HepG2 (cell line): ENCODE data around the gene RILP. TPM values are rescaled to one million over a fixed set of nuclear protein-coding genes. Genes with fewer than 3 reads are reported as not detected.

ENCODE experiments used
- ADNP ChIP-seq: sonication (generic); formaldehyde crosslinking; IDR thresholded peaks from 2 replicates; pipeline ENCODE4 v1.4.0; 2020; ENCODE audit warnings: missing genetic modification reagents
- ATF3 ChIP-seq: sonication (generic); formaldehyde crosslinking; IDR thresholded peaks from 2 replicates; pipeline ENCODE4 v1.4.0; 2020; ENCODE audit warnings: missing genetic modification reagents
- CBX5 ChIP-seq: sonication (generic); formaldehyde crosslinking; IDR thresholded peaks from 2 replicates; pipeline ENCODE4 v1.4.0; 2020; ENCODE audit warnings: missing genetic modification reagents, borderline replicate concordance
- CSRNP2 ChIP-seq: sonication (generic); formaldehyde crosslinking; conservative IDR thresholded peaks from 2 replicates; pipeline ENCODE4 v1.8.0; 2022; ENCODE audit warnings: low read depth, missing genetic modification reagents
- GATA4 ChIP-seq: sonication (generic); IDR thresholded peaks from 2 replicates; pipeline ENCODE4 v1.6.1; 2016; ENCODE audit warnings: antibody characterized with exemption, low read depth, borderline replicate concordance
- GMEB2 ChIP-seq: IDR thresholded peaks from 2 replicates; pipeline ENCODE4 v1.6.1; 2016; ENCODE audit warnings: missing biosample characterization, missing genetic modification reagents, low read depth
- HIC2 ChIP-seq: sonication (generic); formaldehyde crosslinking; IDR thresholded peaks from 2 replicates; pipeline ENCODE4 v1.9.0; 2022; ENCODE audit warnings: low read depth, missing genetic modification reagents
- JUN ChIP-seq: sonication (generic); formaldehyde crosslinking; IDR thresholded peaks from 2 replicates; pipeline ENCODE4 v1.4.0; 2020; ENCODE audit warnings: mild to moderate bottlenecking, missing genetic modification reagents
- MIER2 ChIP-seq: IDR thresholded peaks from 2 replicates; pipeline ENCODE4 v1.6.1; 2016; ENCODE audit warnings: missing biosample characterization, missing genetic modification reagents
- NFE2 ChIP-seq: sonication (generic); formaldehyde crosslinking; IDR thresholded peaks from 2 replicates; pipeline ENCODE4 v1.4.0; 2020; ENCODE audit warnings: missing genetic modification reagents
- RBM22 ChIP-seq: fragments of 200-400 bp; formaldehyde crosslinking; optimal IDR thresholded peaks from 2 replicates; pipeline ENCODE3; 2017; ENCODE audit warnings: mild to moderate bottlenecking, low read length, moderate library complexity
- RFX5 ChIP-seq: IDR thresholded peaks from 2 replicates; pipeline ENCODE4 v1.6.1; 2011; ENCODE audit warnings: low read depth, low read length, improper control_type of control experiment
- RFXAP ChIP-seq: sonication (generic); formaldehyde crosslinking; IDR thresholded peaks from 2 replicates; pipeline ENCODE4 v1.4.0; 2020; ENCODE audit warnings: missing genetic modification reagents, borderline replicate concordance
- SNAPC2 ChIP-seq: sonication (generic); formaldehyde crosslinking; IDR thresholded peaks from 2 replicates; pipeline ENCODE4 v1.8.1; 2022; ENCODE audit warnings: mild to moderate bottlenecking, missing genetic modification reagents
- STAG1 ChIP-seq: sonication (generic); formaldehyde crosslinking; IDR thresholded peaks from 2 replicates; pipeline ENCODE4 v1.4.0; 2020; ENCODE audit warnings: missing genetic modification reagents
- XRCC5 ChIP-seq: fragments of 200-400 bp; formaldehyde crosslinking; optimal IDR thresholded peaks from 2 replicates; pipeline ENCODE3; 2017; ENCODE audit warnings: mild to moderate bottlenecking, low read length
- ZBTB26 ChIP-seq: IDR thresholded peaks from 2 replicates; pipeline ENCODE4 v1.6.1; 2016; ENCODE audit warnings: missing compliant biosample characterization, missing genetic modification reagents, borderline replicate concordance
- ZFAT ChIP-seq: sonication (generic); formaldehyde crosslinking; conservative IDR thresholded peaks from 2 replicates; pipeline ENCODE4 v1.8.1; 2023; ENCODE audit warnings: missing genetic modification reagents, inconsistent platforms
- ZNF224 ChIP-seq: sonication (generic); formaldehyde crosslinking; IDR thresholded peaks from 2 replicates; pipeline ENCODE4 v1.5.0; 2020; ENCODE audit warnings: mild to moderate bottlenecking, missing genetic modification reagents
- ZNF317 ChIP-seq: sonication (generic); formaldehyde crosslinking; IDR thresholded peaks from 2 replicates; pipeline ENCODE4 v1.5.0; 2020; ENCODE audit warnings: mild to moderate bottlenecking, missing genetic modification reagents
- ZNF530 ChIP-seq: sonication (generic); formaldehyde crosslinking; IDR thresholded peaks from 2 replicates; pipeline ENCODE4 v1.5.0; 2020; ENCODE audit warnings: low read depth, mild to moderate bottlenecking, missing genetic modification reagents
- ZNF746 ChIP-seq: sonication (generic); formaldehyde crosslinking; IDR thresholded peaks from 2 replicates; pipeline ENCODE4 v1.8.0; 2022; ENCODE audit warnings: mild to moderate bottlenecking, missing genetic modification reagents
- ZNF776 ChIP-seq: sonication (generic); formaldehyde crosslinking; IDR thresholded peaks from 2 replicates; pipeline ENCODE4 v1.4.0; 2020; ENCODE audit warnings: mild to moderate bottlenecking, missing genetic modification reagents
- polyA plus RNA-seq, 8 experiments: library from polyadenylated mRNA; depleted of rRNA in 3 of 8; stranded (reverse) in 7 of 8; unstranded in 1 of 8; fragments of >200 nt; fragmentation: Illumina TruSeq in 4 of 8; extraction: Trizol in 4 of 8; gene quantifications; 2 replicates each; pipeline versions ENCODE4 v1.2.1 to v1.2.3, GENCODE V29; 2011 to 2016; ENCODE audit warnings: low read depth in 4 of 8, missing spikeins in 1 of 8, mixed read lengths in 1 of 8; ENCODE audit not compliant: insufficient read depth in 1 of 8
- total RNA-seq, 5 experiments: library from RNA; depleted of rRNA; stranded (reverse); fragments of >200 nt; fragmentation: Illumina TruSeq; extraction: Trizol; gene quantifications; 2 replicates each; pipeline ENCODE4 v1.2.3, GENCODE V29; 2016; ENCODE audit warnings: low read depth in 1 of 5

RILP gene
- total and polyA plus RNA-seq, 2 of the 13 experiments (the other 11 are each of a cell fraction or from before 2014, with no cell fraction given), result 6.6 to 8.1 TPM

GRCh38 chr17:1684378-1685189 lies 34.9 kb upstream of the RILP start, which contains the start of gene PRPF8 (continued):
- TF ChIP-seq GMEB2 (CRISPR knock-in tag) (peak; percentile 34; the same call in 1 of the 2 replicates), CBX5 (CRISPR knock-in tag) (peak; percentile 19; the same call in 1 of the 2 replicates), HIC2 (CRISPR knock-in tag) (no peak), MIER2 (no peak), STAG1 (0 out of 2 replicates have a peak, but pooled peaks have one; percentile 2), GATA4 (0 out of 2 replicates have a peak, but pooled peaks have one; percentile 59), ZNF530 (CRISPR knock-in tag) (no peak), XRCC5 (peak; percentile 61), ZFAT (no peak), ZNF317 (no peak), RFXAP (CRISPR knock-in tag) (peak; percentile 68; the same call in 1 of the 2 replicates), ADNP (CRISPR knock-in tag) (no peak), CSRNP2 (CRISPR knock-in tag) (no peak), NFE2 (CRISPR knock-in tag) (no peak), ZNF776 (no peak), ATF3 (CRISPR knock-in tag) (no peak; the same call in 1 of the 2 replicates), SNAPC2 (CRISPR knock-in tag) (no peak), ZBTB26 (CRISPR knock-in tag) (peak; percentile 57; the same call in 1 of the 2 replicates), ZNF224 (CRISPR knock-in tag) (no peak), RFX5 (0 out of 2 replicates have a peak, but pooled peaks have one; percentile 25), ZNF746 (CRISPR knock-in tag) (peak; percentile 25; the same call in 1 of the 2 replicates), JUN (no peak), RBM22 (no peak)
